HEK293 (cell line): Measurements from ENCODE around the gene GLCCI1.

ENCODE experiments used
- CTCF ChIP-seq: fragments of 450-650 bp; formaldehyde crosslinking; IDR thresholded peaks from 2 replicates; pipeline ENCODE4 v1.5.1; 2016; ENCODE audit warnings: missing biosample characterization, missing genetic modification characterization
- HOXA7 ChIP-seq: sonication (generic); formaldehyde crosslinking; IDR thresholded peaks from 2 replicates; pipeline ENCODE4 v1.8.1; 2022; ENCODE audit warnings: missing genetic modification reagents, borderline replicate concordance
- KLF16 ChIP-seq: fragments of 450-650 bp; formaldehyde crosslinking; IDR thresholded peaks from 2 replicates; pipeline ENCODE4 v1.5.1; 2017; ENCODE audit warnings: missing biosample characterization, missing genetic modification characterization
- KLF8 ChIP-seq: fragments of 450-650 bp; formaldehyde crosslinking; IDR thresholded peaks from 2 replicates; pipeline ENCODE4 v1.5.1; 2016; ENCODE audit warnings: missing biosample characterization, missing genetic modification characterization
- REST ChIP-seq: fragments of 450-650 bp; formaldehyde crosslinking; IDR thresholded peaks from 2 replicates; pipeline ENCODE4 v1.5.1; 2016; ENCODE audit warnings: missing biosample characterization, missing genetic modification characterization
- YY1 ChIP-seq: fragments of 450-650 bp; formaldehyde crosslinking; IDR thresholded peaks from 2 replicates; pipeline ENCODE4 v1.5.1; 2018; ENCODE audit warnings: missing biosample characterization, missing genetic modification characterization
- ZNF146 ChIP-seq: fragments of 450-650 bp; formaldehyde crosslinking; IDR thresholded peaks from 2 replicates; pipeline ENCODE4 v1.5.1; 2016; ENCODE audit warnings: missing biosample characterization, missing genetic modification characterization
- ZNF214 ChIP-seq: fragments of 450-650 bp; formaldehyde crosslinking; IDR thresholded peaks from 2 replicates; pipeline ENCODE4 v1.5.1; 2017; ENCODE audit warnings: missing biosample characterization, mild to moderate bottlenecking, missing genetic modification characterization, borderline replicate concordance
- ZNF530 ChIP-seq: fragments of 450-650 bp; formaldehyde crosslinking; IDR thresholded peaks from 2 replicates; pipeline ENCODE4 v1.5.1; 2016; ENCODE audit warnings: low read depth, missing biosample characterization, missing genetic modification characterization
- ZNF555 ChIP-seq: fragments of 450-650 bp; formaldehyde crosslinking; conservative IDR thresholded peaks from 2 replicates; pipeline ENCODE4 v1.5.1; 2017; ENCODE audit warnings: missing biosample characterization, mild to moderate bottlenecking, missing genetic modification characterization, inconsistent platforms
- ZNF623 ChIP-seq: fragments of 450-650 bp; formaldehyde crosslinking; IDR thresholded peaks from 2 replicates; pipeline ENCODE4 v1.5.1; 2016; ENCODE audit warnings: missing biosample characterization, missing genetic modification characterization
- ZNF658 ChIP-seq: fragments of 450-650 bp; formaldehyde crosslinking; IDR thresholded peaks from 2 replicates; pipeline ENCODE4; 2016; ENCODE audit warnings: missing biosample characterization, missing genetic modification characterization
- ZNF776 ChIP-seq: fragments of 450-650 bp; formaldehyde crosslinking; IDR thresholded peaks from 2 replicates; pipeline ENCODE4 v1.5.0; 2017; ENCODE audit warnings: missing biosample characterization, missing genetic modification characterization, borderline replicate concordance
- ZSCAN30 ChIP-seq: fragments of 450-650 bp; IDR thresholded peaks from 2 replicates; pipeline ENCODE4 v1.5.1; 2018; ENCODE audit warnings: missing biosample characterization, mild to moderate bottlenecking, missing genetic modification characterization, moderate library complexity

GRCh38 chr7:7959979-7960670, 8.5 kb upstream of the GLCCI1 start:
- TF ChIP-seq ZNF776 (tag by site-specific recombination) (no peak), KLF8 (no peak), CTCF (tag by site-specific recombination) (no peak), ZNF555 (tag by site-specific recombination) (no peak), ZNF214 (tag by site-specific recombination) (no peak), HOXA7 (CRISPR knock-in tag) (no peak), ZNF146 (tag by site-specific recombination) (no peak), REST (tag by site-specific recombination) (no peak), ZSCAN30 (tag by site-specific recombination) (no peak), YY1 (tag by site-specific recombination) (no peak), KLF16 (tag by site-specific recombination) (no peak), ZNF530 (tag by site-specific recombination) (no peak), ZNF658 (tag by site-specific recombination) (no peak), ZNF623 (tag by site-specific recombination) (no peak)
